ENCODE results near the gene PDE9A.

GRCh38 chr21:42638266-42638863 lies 15.1 kb upstream of the PDE9A start:
- TF ChIP-seq CTCF (IDR thresholded peaks at IDR 0.05) (no peak), POLR2AphosphoS5 (IDR thresholded peaks at IDR 0.05) (no peak), POLR2A (IDR thresholded peaks at IDR 0.05) (no peak)

All from breast epithelium (tissue), 3 donors.